ENCODE data around the gene MACROD2.
"Not testable (repeated sequence)": the region's sequence is repeated elsewhere in the genome, so short reads cannot be mapped to it uniquely, and the experiment has no call there.

MACROD2 gene

DNA sequence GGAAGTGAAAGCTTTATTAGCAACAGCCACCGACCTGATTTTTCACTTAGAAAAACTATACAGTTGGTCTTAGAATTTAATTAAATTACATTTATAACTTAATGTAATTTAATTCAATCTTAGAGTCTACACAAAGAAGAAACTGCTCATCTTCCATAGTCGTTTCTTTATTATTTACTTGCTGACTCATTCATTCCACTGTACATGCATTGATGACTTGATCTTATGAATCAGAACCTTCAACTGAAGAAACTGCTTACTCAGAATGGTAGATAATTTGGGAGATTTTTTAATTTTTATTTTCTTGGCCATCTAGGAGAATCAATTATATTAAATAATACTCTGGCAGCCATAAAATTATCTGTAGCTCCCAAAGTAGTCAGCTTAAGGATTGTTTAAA, 1363.7 kb downstream of the MACROD2 start:
- DNase-seq (ENCODE audit: low spot score), result no peak

DNA sequence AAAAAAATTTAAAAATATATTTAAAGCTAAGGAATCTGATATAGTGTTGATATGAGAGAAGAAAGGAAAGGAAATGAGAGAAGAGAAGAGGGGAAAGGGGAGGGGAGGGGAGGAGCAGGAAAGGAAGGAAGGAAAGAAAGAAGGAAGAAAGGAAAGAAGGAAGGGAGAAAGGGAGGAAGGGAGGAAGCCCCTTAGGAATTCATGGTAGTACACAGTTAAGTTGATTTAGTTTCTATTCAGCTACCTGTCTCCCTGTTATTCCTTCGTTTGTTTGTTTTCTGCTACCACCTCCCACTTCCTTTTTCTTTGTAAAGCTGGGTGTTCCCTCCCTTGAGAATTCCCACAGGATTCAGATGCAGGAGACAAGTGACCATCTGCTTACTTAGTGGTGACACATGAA, 1367.5 kb downstream of the MACROD2 start:
- DNase-seq (ENCODE audit: low spot score), result no peak

DNA sequence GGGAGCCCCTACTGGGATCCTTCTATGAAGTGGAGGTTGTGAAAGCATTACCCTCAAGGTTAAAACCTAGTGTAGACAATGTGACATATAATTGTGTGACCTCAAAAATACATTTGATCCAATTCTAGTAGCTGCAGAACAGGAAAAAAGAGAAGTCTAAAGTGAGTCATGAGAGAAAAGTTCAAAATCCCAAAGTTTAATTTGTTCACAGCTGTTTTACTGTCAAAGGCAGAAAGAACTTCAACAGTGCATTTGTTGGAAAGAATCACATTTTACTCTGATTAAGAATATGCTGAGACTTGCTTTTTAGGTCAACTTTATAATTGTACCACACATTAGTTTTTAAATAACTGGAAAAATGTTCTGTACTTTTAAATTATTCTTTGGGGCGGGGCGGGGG, 1369.5 kb downstream of the MACROD2 start:
- no peak for DNase-seq (ENCODE audit: low spot score)

DNA sequence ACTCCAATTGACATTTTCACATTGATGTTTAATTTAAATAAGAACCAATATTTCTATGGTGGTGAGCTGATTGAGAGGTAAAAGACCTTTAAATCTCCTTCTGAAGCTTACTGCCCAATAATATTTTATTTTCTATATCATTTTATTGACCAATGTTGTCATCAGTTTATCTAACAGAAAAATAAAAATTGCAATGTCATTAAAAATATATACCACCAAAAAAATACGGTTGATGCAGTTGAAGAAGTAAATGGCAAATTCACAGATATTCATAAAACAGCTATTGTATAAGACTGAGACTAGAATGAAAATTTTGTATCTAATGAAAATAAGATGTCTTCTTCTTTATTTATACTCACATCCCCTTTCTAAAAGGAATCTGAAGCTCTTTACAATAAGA, 1375.1 kb downstream of the MACROD2 start:
- DNase-seq (ENCODE audit: low spot score), result no peak

DNA sequence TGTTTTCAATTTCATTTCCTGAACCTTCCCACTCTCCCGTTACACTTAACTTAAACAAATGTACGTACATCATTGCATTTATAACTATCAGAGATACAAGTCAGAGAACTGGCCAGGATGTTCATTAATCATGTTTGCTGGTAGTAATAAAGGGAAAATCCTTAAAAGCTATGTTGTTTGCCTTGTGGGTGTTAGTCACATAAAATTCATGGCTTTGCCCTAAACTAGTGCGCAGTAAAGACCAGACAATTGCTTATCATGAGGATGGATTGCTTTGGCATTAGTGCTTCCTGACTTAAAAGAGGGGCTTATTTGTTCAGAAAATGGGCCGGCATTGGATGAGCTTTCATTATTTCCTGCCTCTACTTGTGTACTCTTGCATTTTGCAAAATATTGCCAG, 1379.4 kb downstream of the MACROD2 start:
- no peak for DNase-seq (ENCODE audit: low spot score)

DNA sequence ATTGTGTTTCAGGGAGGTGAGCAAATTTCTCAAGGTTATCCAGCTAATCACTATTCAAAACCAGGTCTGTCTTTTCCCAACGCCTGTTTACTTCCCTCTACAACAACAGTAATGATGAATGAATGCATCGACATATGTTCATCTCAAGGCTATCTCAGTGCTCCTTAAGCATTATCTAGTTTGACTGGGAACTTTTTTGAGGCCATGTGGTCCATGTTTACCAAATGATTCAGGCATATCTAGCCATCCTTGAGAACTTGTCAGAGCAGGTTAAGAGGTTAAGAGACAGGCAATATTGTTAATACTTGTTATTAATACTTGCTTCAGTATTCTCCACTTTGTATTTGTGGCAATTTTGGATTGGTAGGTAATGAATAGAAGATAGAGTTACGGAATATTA, 1380.5 kb downstream of the MACROD2 start:
- no peak for DNase-seq (ENCODE audit: low spot score)

DNA sequence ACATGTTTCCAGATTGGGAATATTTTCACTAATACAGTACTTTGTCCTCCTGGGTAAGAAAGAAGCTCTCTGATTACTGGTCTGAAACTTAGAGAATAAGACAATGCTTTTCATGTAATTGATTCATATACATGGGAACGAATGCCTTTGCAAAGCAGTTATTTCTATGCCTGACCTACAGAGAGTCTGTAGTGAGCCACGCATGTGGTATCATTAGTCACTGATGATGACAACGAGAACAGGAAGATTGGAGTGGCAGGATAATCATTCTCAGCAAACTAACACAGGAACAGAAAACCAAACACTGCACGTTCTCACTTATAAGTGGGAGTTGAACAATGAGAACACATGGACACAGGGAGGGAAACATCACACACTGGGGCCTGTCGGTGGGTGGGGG, 1382.3 kb downstream of the MACROD2 start:
- not testable (repeated sequence) for DNase-seq (ENCODE audit: low spot score)

DNA sequence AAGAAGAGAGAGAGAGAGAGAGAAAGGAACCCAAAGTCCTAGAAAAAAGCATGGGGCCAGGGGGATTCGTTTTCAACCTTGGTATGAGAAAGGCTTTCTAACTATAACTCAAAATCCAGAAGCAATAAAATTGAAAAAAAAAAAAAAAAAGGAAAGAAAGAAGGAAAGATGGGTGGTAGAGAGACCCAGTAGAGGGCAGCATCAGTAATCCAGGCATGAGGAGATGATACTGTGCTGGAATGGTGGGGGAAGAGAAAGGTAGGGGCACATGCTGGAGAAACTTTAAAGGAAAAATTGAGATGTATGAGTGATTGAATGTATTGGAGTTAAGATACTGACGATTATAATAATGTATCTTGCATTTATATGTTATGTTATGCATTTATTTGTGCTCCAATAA, 1382.8 kb downstream of the MACROD2 start:
- DNase-seq (ENCODE audit: low spot score), result no peak

DNA sequence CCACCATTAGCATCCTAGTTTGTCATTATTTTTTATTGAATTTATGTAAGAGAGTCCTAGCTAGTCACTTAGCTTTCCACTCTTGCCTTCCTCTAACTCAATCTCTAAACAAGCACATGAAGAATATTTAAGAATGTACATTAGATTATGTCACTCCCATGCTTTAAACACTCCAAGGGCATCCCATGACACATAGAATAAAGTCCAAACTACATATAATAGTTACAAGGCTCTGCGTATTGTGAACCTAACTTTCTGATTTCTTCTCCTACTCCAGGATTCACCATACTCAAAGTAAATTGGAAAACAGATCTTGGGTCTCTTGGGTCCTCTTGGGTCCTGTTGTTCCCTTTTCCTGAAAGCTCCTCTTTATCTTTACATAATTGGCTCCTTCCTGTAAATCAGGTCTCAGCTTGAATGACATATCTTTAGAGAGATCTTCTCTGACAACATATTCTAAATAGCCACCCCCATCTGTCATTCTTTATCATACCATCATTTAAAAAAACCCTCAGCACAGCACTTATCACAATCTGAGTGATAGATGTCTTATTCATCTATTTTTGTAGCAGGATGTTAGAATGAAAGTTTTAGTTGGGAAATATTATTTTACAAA, 1384.5 kb downstream of the MACROD2 start:
- no peak for DNase-seq (ENCODE audit: low spot score)

DNA sequence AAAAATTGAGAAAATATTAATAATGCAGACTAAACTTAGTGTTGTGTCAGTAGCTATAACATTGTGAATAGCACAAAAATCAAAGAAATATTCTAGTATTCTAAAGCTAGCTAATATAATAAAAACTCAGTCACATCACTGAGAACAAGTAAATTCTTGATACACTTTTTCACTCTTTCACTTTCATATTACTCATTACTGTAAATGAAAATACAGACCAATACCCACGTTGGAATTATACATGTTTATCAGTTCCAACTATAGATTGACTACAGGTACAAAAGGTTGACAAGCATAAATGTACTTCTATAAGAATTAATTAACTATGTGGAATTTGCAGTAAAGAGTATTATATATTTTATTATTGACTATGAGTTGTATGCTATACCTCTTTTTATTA, 1385.5 kb downstream of the MACROD2 start:
- no peak for DNase-seq (ENCODE audit: low spot score)

DNA sequence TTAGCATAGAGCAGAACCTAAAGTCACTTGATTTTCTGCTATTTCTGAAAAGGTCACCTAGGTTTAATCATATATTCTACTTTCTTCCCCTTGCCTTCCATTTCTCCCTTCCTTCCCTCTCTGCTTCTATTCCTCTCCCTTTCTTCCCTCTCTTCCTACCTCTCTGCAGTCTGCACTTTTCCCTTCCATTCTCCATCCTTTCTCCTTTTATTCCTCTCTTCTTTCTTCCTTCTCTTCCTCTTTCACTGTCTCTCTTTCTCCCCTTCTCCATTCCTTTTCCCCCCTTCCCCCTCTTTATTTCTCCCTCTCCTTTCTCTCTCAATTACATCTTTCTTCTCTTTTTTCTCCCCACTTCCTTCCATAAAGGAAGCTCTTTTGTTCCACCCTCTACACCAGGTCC, 1391.9 kb downstream of the MACROD2 start:
- no peak for DNase-seq (ENCODE audit: low spot score)

DNA sequence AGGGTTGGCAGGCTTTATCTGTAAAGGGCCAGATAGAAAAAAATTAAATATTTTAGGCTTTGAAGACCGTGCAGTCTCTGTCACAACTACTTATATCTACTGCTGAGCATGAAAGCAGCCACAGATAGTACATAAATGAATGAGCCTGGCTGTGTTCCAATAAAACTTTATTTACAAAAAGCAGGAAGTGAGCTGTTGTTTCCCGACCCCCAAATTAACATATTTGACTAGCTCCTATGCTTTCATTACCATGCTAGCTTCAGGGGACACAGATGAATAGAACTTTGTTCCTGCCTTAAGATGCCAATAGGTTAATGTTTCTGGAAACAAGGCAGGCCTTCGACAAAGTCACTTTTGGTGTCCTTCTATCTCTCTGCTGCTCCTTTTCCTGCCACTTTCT, 1400.1 kb downstream of the MACROD2 start:
- DNase-seq (ENCODE audit: low spot score), result no peak

DNA sequence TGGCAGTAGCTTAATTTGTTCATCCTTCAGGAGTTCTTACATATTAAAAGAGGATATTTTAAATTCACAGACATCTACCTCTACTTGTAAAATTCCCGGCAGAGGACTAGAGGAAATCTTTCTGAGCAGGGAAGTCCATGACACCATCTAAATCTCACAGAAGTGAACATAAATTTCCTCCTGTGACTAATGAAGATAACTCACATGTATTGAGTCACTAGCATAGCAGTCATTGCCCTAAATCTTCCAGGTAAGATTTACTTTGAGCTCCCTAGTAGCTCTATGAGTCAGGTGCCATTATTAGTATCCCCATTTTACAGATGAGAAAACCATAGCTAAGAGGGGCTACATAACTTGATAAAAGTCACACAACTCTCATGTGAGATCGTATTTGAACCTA, 1400.7 kb downstream of the MACROD2 start:
- no peak for DNase-seq (ENCODE audit: low spot score)

DNA sequence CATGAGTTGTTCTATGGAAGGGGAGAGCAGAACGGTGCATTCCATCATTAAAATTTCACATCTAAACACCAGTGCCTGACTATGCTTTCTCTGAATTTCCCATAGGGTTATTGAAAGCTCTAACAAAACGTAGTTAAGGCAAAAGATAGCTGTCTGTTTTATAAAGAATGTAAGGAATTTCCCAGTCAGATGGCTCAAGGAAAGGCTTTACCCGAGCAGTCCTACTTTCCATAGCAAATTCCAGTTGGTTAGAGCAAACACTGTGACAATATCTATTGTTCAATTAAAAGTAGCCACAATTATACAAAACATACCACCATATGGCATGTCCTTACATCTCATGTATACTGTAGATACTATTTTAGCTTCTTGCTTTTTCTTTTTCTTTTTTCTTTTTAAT, 1401.6 kb downstream of the MACROD2 start:
- no peak for DNase-seq (ENCODE audit: low spot score)

DNA sequence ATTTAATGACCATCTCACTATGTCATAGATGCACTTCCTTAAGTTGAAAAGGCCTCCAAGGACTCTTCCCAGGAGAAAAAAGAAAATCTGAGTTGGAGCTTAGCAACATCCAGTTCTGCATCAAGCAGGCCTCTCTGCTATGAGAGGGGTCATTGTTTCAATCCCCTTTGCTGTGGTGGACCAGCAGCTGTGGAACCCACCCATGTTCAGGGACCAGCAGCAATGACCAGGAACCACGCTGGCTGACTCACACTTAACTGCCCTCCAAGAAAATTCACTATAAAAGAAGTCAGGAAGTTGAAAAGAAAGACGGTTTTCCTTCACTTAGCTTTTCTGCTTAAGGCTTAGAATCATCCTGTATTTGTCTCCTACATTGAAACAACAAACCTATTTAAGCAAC, 1404.5 kb downstream of the MACROD2 start:
- no peak for DNase-seq (ENCODE audit: low spot score)

DNA sequence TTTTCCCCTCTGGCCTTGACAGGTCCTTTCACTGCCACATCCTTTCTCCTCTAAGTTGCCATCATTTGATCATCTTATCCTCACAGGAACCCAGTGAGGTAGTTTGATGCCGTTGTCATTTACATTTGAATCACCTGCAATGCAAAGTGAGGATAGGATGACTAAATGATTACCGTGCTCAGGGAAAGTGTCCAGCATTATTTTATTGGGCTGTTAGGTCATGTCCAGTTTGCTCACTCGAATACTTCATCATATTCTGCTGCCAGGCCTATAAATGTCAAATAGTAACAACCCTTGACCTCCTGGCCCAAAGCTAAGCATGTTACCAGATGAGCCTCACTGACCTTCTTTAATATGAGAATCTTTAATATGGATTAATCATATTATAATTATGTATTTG, 1410.8 kb downstream of the MACROD2 start:
- no peak for DNase-seq (ENCODE audit: low spot score)

DNA sequence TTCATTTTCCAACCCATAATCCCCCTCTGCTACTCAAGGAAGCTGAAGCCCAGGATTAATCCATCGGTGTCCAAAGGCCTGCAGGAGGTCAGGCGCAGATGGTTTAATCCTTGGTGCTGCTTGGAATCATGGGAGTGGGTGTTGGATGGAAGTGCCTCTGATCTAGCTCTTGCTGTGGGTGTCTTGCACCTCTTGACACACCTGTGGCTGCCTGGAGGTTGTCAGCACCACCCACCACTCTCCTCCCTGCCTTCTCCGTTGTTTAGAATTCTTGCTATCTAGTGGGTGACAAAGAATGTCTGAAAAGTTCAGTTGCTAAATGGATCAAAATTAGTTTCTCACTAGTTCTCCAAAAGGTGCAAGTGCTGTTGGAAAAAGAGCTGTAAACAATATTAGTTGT, 1416.5 kb downstream of the MACROD2 start:
- no peak for DNase-seq (ENCODE audit: low spot score)

DNA sequence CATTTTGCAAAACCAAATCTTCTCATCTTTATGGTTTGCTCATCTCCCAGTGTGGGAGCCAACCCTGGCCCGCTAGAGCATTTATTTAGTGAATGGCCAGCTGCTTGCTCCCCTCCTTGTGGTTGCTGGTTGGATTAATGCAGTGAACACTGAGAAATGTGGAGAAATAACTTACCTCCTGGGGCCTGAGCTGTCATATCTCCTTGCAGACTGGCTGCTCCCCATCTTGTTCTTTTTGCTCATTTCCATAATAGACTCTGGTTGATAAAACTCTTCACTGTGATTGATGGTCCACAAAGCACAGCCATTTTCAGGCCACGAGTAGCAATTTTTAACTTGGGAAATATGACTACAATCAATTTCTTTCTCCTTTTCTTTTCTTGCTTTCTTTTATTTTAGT, 1420.6 kb downstream of the MACROD2 start:
- no peak for DNase-seq (ENCODE audit: low spot score)

DNA sequence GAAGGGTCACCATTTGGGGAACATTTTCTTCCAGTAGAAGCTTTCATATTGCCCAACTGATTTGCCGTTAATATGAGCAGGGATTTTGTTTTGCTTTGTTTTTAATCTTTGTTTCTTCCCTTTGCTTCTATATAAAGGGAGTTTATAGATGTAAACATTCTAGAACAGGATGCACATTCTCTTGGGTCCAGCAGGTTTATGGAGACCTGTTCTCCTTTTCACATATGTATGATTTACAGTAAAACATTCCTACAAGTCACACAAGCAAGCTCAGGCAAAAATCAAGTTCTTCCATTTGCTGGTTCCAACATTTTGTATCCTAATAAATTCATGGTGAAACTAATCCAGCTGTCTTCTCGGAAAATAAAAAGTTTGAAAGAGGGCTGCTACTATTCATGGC, 1424.5 kb downstream of the MACROD2 start:
- DNase-seq (ENCODE audit: low spot score), result no peak

DNA sequence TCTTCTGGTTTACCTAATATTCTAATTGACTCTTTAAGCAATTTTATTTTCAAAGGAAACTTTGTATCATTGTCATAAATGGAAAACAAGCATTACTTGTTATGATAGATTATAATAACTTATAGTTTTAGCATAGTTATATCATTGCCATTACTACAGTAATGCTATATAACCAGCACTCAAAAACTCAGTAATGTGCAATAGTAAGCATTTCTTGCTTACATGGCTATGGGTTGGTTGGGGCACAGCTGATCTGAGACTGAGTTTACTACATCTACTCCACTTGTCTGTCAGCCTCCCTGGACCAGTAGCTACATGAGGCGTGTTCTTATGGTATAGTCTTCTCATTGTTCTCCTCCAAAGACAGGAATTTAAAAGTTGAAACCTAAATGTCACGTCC, 1427.7 kb downstream of the MACROD2 start:
- DNase-seq (ENCODE audit: low spot score), result no peak

DNA sequence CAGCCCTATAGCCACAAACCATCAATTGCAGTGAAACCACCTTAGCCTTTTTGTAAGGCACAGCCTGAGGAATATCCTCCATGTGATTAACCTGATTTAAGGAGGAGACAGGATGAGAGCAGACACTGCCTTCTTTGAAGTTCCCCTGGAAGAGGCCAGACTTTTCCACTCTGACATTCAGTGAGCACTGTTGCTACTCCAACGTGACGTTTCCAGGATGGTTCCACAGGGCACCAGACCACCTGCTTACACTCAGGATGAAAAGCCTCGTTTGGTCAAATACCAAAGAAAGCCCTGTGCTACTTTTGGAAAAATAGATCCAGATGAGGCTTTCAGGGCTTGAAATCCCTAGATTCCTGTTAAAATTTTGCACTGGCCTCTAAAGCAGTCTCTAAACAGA, 1444.2 kb downstream of the MACROD2 start:
- no peak for DNase-seq (ENCODE audit: low spot score)

DNA sequence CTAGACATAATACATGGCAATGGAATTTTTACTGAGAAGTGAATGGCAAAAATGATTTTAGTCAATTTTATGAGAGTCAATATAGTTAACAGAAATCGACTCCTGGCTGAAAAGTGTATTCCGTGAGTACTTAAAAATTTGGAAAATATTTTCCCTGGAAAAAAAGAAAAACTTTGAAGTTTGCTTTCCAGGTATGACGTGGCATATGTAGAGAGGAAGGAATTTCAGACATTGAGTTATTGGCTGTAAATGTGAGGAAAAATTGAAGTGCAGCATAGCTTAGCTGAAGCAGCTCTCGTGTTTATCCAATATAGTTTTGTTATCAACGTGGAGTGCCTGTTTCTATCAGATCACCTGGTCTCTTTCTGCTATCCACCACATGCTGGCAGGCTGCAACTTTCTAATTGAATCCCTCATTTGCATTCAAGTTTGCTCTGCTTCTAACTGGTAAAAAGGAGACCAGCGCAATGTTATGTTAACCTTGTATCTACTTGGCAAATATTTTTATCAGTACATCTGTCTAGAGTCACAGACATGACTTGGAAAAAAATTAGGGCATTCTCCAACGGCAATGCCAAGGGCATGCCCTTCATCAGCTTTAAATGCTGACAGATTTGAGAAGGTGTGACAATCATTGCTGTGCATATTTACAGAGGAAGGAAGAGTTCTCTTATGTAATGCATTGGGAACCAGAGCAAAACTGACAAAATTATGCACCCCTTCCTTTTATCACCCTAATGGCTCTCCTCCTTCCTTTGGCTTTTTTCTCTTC, 1444.9 kb downstream of the MACROD2 start:
- DNase-seq (ENCODE audit: low spot score), result no peak

DNA sequence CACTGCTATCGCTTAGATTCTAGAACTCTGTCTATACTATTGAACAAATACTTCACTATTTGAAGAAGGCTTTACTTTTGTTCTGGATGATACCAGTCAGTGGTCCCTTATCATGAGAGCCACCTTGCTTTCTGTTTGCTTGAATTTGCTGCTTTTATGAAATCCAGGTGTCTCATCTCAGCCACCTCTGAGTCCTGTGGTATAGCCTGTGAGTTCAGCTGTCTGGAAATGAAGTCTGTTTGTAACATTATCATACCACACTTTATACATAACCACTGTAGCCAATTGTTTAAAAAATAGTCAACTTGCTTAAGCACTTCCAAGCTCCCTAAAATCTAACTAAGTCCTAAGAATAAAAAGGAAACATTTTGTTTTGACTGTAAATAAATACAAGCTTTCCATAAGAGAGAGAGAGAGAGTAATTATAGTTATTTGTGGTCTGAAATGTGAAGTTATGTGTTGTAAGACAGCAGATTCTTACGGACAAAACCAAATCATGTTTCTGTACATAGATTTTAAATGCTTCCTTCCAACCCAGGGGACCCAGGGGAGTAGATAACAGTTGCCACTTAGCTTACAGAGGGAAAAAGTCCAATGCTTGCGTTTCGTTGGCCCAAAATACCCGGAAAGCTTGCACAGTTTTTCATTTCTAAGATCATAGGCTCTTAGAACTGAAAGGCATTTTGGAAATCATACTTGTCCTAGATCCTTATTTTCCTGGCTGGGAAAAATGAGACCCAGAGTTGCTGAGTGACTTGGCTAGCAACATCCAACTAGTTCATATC, 1449.9 kb downstream of the MACROD2 start:
- DNase-seq (ENCODE audit: low spot score), result no peak

Measured in D341Med (cell line).